ENCODE data around the gene UBL4A.
A peak's percentile ranks its signal among the peaks of the same experiment; 100 is the strongest.

UBL4A gene

GRCh38 chrX:154463611-154464220 is 22.7 kb downstream of the UBL4A start:
- ATAC-seq (replicated peaks; ENCODE audit: extremely low read depth, poor library complexity, severe bottlenecking): no peak

GRCh38 chrX:154462396-154462795 is 24.0 kb downstream of the UBL4A start:
- ATAC-seq (replicated peaks; ENCODE audit: extremely low read depth, poor library complexity, severe bottlenecking) (no peak), DNase-seq (ENCODE audit: low spot score in 2 of 2) (no peak)
- peaks cover 6% of the 10 kb centered on the region for H3K36me3 Mint-ChIP-seq (ENCODE audit: insufficient read depth)
- no peaks in the 10 kb centered on the region for H3K9me3 Mint-ChIP-seq
- no peak overlapping the region for H3K4me3 Mint-ChIP-seq
- no peaks in the 10 kb centered on the region for H3K27me3 Mint-ChIP-seq
- H3K4me1 Mint-ChIP-seq: peaks cover 14% of the 10 kb centered on the region
- no peak overlapping the region for H3K27ac Mint-ChIP-seq (ENCODE audit: low read depth)

More at GRCh38 chrX:154463611-154464220, 22.7 kb downstream of the UBL4A start:
- peaks cover 11% of the 10 kb centered on the region for H3K4me1 Mint-ChIP-seq
- H3K4me3 Mint-ChIP-seq: no peak overlapping the region
- H3K9me3 Mint-ChIP-seq: no peaks in the 10 kb centered on the region
- peaks cover 6% of the 10 kb centered on the region for H3K36me3 Mint-ChIP-seq (ENCODE audit: insufficient read depth)
- DNase-seq (ENCODE audit: low spot score in 2 of 2): no peak
- H3K27me3 Mint-ChIP-seq: no peaks in the 10 kb centered on the region
- no peak overlapping the region for H3K27ac Mint-ChIP-seq (ENCODE audit: low read depth)

- peaks cover 18% of the 10 kb centered on the region for H3K4me1 Mint-ChIP-seq
- H3K27ac Mint-ChIP-seq (ENCODE audit: low read depth): peak overlapping the region; percentile 65
- no peaks in the 10 kb centered on the region for H3K27me3 Mint-ChIP-seq
- DNase-seq (ENCODE audit: low spot score in 2 of 2): no peak
- peak overlapping the region; percentile 78 for H3K4me3 Mint-ChIP-seq
- peaks cover 9% of the 10 kb centered on the region for H3K36me3 Mint-ChIP-seq (ENCODE audit: insufficient read depth)
- H3K9me3 Mint-ChIP-seq: no peaks in the 10 kb centered on the region
- no peak for ATAC-seq (replicated peaks; ENCODE audit: extremely low read depth, poor library complexity, severe bottlenecking)
These were observed 26.1 kb downstream of the UBL4A start for GRCh38 chrX:154460326-154460725.

- H3K27me3 Mint-ChIP-seq: no peaks in the 10 kb centered on the region
- peaks cover 9% of the 10 kb centered on the region for H3K36me3 Mint-ChIP-seq (ENCODE audit: insufficient read depth)
- DNase-seq (ENCODE audit: low spot score in 2 of 2) (no peak), ATAC-seq (replicated peaks; ENCODE audit: extremely low read depth, poor library complexity, severe bottlenecking) (no peak)
- H3K9me3 Mint-ChIP-seq: no peaks in the 10 kb centered on the region
- peak overlapping the region; percentile 78 for H3K4me3 Mint-ChIP-seq
- peak overlapping the region; percentile 65 for H3K27ac Mint-ChIP-seq (ENCODE audit: low read depth)
- H3K4me1 Mint-ChIP-seq: peaks cover 18% of the 10 kb centered on the region
These were observed 26.6 kb downstream of the UBL4A start for GRCh38 chrX:154459832-154460231.

- ATAC-seq (replicated peaks; ENCODE audit: extremely low read depth, poor library complexity, severe bottlenecking) (no peak), DNase-seq (ENCODE audit: low spot score in 2 of 2) (no peak)
- Mint-ChIP-seq H3K27ac (ENCODE audit: low read depth) (peak overlapping the region; percentile 57), H3K4me1 (peaks cover 18% of the 10 kb centered on the region), H3K9me3 (no peaks in the 10 kb centered on the region), H3K27me3 (no peaks in the 10 kb centered on the region), H3K4me3 (peak overlapping the region; percentile 78), H3K36me3 (ENCODE audit: insufficient read depth) (peaks cover 9% of the 10 kb centered on the region)
These were observed 27.2 kb downstream of the UBL4A start for GRCh38 chrX:154458954-154459778.

- no peaks in the 10 kb centered on the region for H3K9me3 Mint-ChIP-seq
- DNase-seq (ENCODE audit: low spot score in 2 of 2): peak; percentile 43 to 54
- H3K4me1 Mint-ChIP-seq: peaks cover 18% of the 10 kb centered on the region
These were observed 28.1 kb downstream of the UBL4A start, which contains the start of gene PLXNA3 for GRCh38 chrX:154458116-154458953. PLXNA3 (plus strand) TSS chrX:154458281; CDS start chrX:154460184, 1,903 bp downstream.

GRCh38 chrX:154457491-154458115 is 28.8 kb downstream of the UBL4A start:
- Mint-ChIP-seq H3K27me3 (no peaks in the 10 kb centered on the region), H3K4me3 (peak overlapping the region; percentile 99), H3K27ac (ENCODE audit: low read depth) (peak overlapping the region; percentile 97), H3K9me3 (no peaks in the 10 kb centered on the region), H3K36me3 (ENCODE audit: insufficient read depth) (peaks cover 11% of the 10 kb centered on the region), H3K4me1 (peaks cover 18% of the 10 kb centered on the region)
- ATAC-seq (replicated peaks; ENCODE audit: extremely low read depth, poor library complexity, severe bottlenecking): peak; percentile 52
- no peak for DNase-seq (ENCODE audit: low spot score in 2 of 2)

More at GRCh38 chrX:154458116-154458953, 28.1 kb downstream of the UBL4A start, which contains the start of gene PLXNA3:
- Mint-ChIP-seq H3K4me3 (peak within 1 kb of the TSS; percentile 99), H3K27ac (ENCODE audit: low read depth) (peak within 1 kb of the TSS; percentile 97), H3K27me3 (no peaks in the 10 kb centered on the region), H3K36me3 (ENCODE audit: insufficient read depth) (peaks cover 9% of the 10 kb centered on the region)
- ATAC-seq (replicated peaks; ENCODE audit: extremely low read depth, poor library complexity, severe bottlenecking): peak; percentile 79

GRCh38 chrX:154452823-154453222 is 33.6 kb downstream of the UBL4A start:
- no peak for ATAC-seq (replicated peaks; ENCODE audit: extremely low read depth, poor library complexity, severe bottlenecking)
- Mint-ChIP-seq H3K9me3 (no peaks in the 10 kb centered on the region), H3K4me3 (no peak overlapping the region), H3K27ac (ENCODE audit: low read depth) (no peak overlapping the region), H3K4me1 (peaks cover 7% of the 10 kb centered on the region), H3K27me3 (no peaks in the 10 kb centered on the region), H3K36me3 (ENCODE audit: insufficient read depth) (peaks cover 12% of the 10 kb centered on the region)
- no peak for DNase-seq (ENCODE audit: low spot score in 2 of 2)

- peaks cover 10% of the 10 kb centered on the region for H3K4me1 Mint-ChIP-seq
These were observed 36.1 kb downstream of the UBL4A start for GRCh38 chrX:154450312-154450711.

GRCh38 chrX:154449618-154450017 is 36.8 kb downstream of the UBL4A start:
- ATAC-seq (replicated peaks; ENCODE audit: extremely low read depth, poor library complexity, severe bottlenecking) (no peak), DNase-seq (ENCODE audit: low spot score in 2 of 2) (no peak)
- no peaks in the 10 kb centered on the region for H3K27me3 Mint-ChIP-seq
- peaks cover 10% of the 10 kb centered on the region for H3K4me1 Mint-ChIP-seq
- no peaks in the 10 kb centered on the region for H3K9me3 Mint-ChIP-seq
- no peak overlapping the region for H3K4me3 Mint-ChIP-seq
- no peak overlapping the region for H3K27ac Mint-ChIP-seq (ENCODE audit: low read depth)
- peaks cover 7% of the 10 kb centered on the region for H3K36me3 Mint-ChIP-seq (ENCODE audit: insufficient read depth)

More at GRCh38 chrX:154450312-154450711, 36.1 kb downstream of the UBL4A start:
- Mint-ChIP-seq H3K27me3 (no peaks in the 10 kb centered on the region), H3K9me3 (no peaks in the 10 kb centered on the region), H3K36me3 (ENCODE audit: insufficient read depth) (peaks cover 7% of the 10 kb centered on the region), H3K4me3 (no peak overlapping the region), H3K27ac (ENCODE audit: low read depth) (no peak overlapping the region)
- DNase-seq (ENCODE audit: low spot score in 2 of 2) (no peak), ATAC-seq (replicated peaks; ENCODE audit: extremely low read depth, poor library complexity, severe bottlenecking) (no peak)

GRCh38 chrX:154448484-154448883 is 37.9 kb downstream of the UBL4A start:
- peaks cover 7% of the 10 kb centered on the region for H3K36me3 Mint-ChIP-seq (ENCODE audit: insufficient read depth)
- peaks cover 11% of the 10 kb centered on the region for H3K4me1 Mint-ChIP-seq
- DNase-seq (ENCODE audit: low spot score in 2 of 2) (no peak), ATAC-seq (replicated peaks; ENCODE audit: extremely low read depth, poor library complexity, severe bottlenecking) (no peak)
- no peak overlapping the region for H3K27ac Mint-ChIP-seq (ENCODE audit: low read depth)
- no peaks in the 10 kb centered on the region for H3K27me3 Mint-ChIP-seq
- H3K9me3 Mint-ChIP-seq: no peaks in the 10 kb centered on the region
- H3K4me3 Mint-ChIP-seq: no peak overlapping the region

- peaks cover 7% of the 10 kb centered on the region for H3K36me3 Mint-ChIP-seq (ENCODE audit: insufficient read depth)
- DNase-seq (ENCODE audit: low spot score in 2 of 2) (no peak), ATAC-seq (replicated peaks; ENCODE audit: extremely low read depth, poor library complexity, severe bottlenecking) (no peak)
- H3K4me1 Mint-ChIP-seq: peaks cover 14% of the 10 kb centered on the region
- no peak overlapping the region for H3K4me3 Mint-ChIP-seq
- no peak overlapping the region for H3K27ac Mint-ChIP-seq (ENCODE audit: low read depth)
- H3K27me3 Mint-ChIP-seq: no peaks in the 10 kb centered on the region
- H3K9me3 Mint-ChIP-seq: no peaks in the 10 kb centered on the region
These were observed 40.0 kb downstream of the UBL4A start for GRCh38 chrX:154446430-154446829.

All from central memory CD8-positive, alpha-beta T cell (primary cell).